OCI-LY7 (cell line): ENCODE measurements around the gene SH3PXD2A. TPM values are rescaled to one million over a fixed set of nuclear protein-coding genes. Genes with fewer than 3 reads are reported as not detected.

Source experiments
- BruUV-seq: library from RNA; stranded (reverse); fragments of 400-500 nt; replicated peaks from 2 replicates; lab custom pipeline; 2021; lab: Mats Ljungman, UMichigan
- CTCF ChIA-PET: fragments of 300-600 bp; sonication (Branson Sonifier 250); formaldehyde crosslinking; loops from one replicate; lab custom pipeline; 2022; ENCODE audit warnings: antibody characterized with exemption; ENCODE audit not compliant: unreplicated experiment; lab: Charles Lee
- POLR2A ChIA-PET: fragments of 300-600 bp; sonication (Branson Sonifier 250); formaldehyde crosslinking; loops from one replicate; lab custom pipeline; 2022; ENCODE audit warnings: antibody characterized with exemption; lab: Charles Lee
- DNase-seq: peaks from one replicate; pipeline ENCODE4 v3.0.0-alpha.2; 2015; ENCODE audit warnings: low spot score
- H2AFZ ChIP-seq: fragments of 200-600 bp; sonication (generic), shearing (Covaris generic); 2 replicates; pipeline ENCODE4 v1.6.1; 2014; ENCODE audit warnings: mild to moderate bottlenecking, antibody characterized with exemption, low read length, moderate library complexity
- H3K27ac ChIP-seq: fragments of 200-600 bp; sonication (generic); 2 replicates; pipeline ENCODE4 v1.5.1; 2014; ENCODE audit warnings: mixed run types, low read depth, mild to moderate bottlenecking, moderate library complexity, low read length, inconsistent platforms; ENCODE audit not compliant: poor library complexity, severe bottlenecking
- H3K36me3 ChIP-seq: fragments of 200-600 bp; sonication (generic); 2 replicates; pipeline ENCODE4 v1.6.1; 2014; ENCODE audit warnings: mild to moderate bottlenecking, antibody characterized with exemption, low read length, moderate library complexity, mixed read lengths; ENCODE audit not compliant: insufficient read depth
- H3K4me1 ChIP-seq: fragments of 200-600 bp; sonication (generic); 2 replicates; pipeline ENCODE4 v1.5.1; 2014; ENCODE audit warnings: mild to moderate bottlenecking, low read length; ENCODE audit not compliant: insufficient read depth, poor library complexity, severe bottlenecking
- H3K4me2 ChIP-seq: fragments of 200-600 bp; sonication (generic); 2 replicates; pipeline ENCODE4 v1.6.1; 2014; ENCODE audit warnings: mild to moderate bottlenecking, low read length
- H3K4me3 ChIP-seq: fragments of 200-600 bp; sonication (generic); 2 replicates; pipeline ENCODE4 v1.5.1; 2014; ENCODE audit warnings: mild to moderate bottlenecking, low read depth, low read length; ENCODE audit not compliant: poor library complexity, severe bottlenecking
- H3K79me2 ChIP-seq: fragments of 200-600 bp; sonication (generic); 2 replicates; pipeline ENCODE4 v1.6.1; 2016; ENCODE audit warnings: low read depth, mild to moderate bottlenecking, low read length, moderate library complexity, mixed read lengths; ENCODE audit not compliant: insufficient read depth
- H3K9me2 ChIP-seq: fragments of 200-600 bp; sonication (generic); 2 replicates; pipeline ENCODE4 v1.6.1; 2016; ENCODE audit warnings: mild to moderate bottlenecking, low read length, mixed read lengths; ENCODE audit not compliant: insufficient read depth
- H3K9me3 ChIP-seq: fragments of 200-600 bp; sonication (generic); 2 replicates; pipeline ENCODE4 v1.6.1; 2014; ENCODE audit warnings: mild to moderate bottlenecking, mixed run types, low read length, mixed read lengths
- H4K20me1 ChIP-seq: fragments of 200-600 bp; sonication (generic); 2 replicates; pipeline ENCODE4 v1.6.1; 2014; ENCODE audit warnings: mild to moderate bottlenecking, antibody characterized with exemption, low read length, moderate library complexity, mixed read lengths; ENCODE audit not compliant: insufficient read depth
- CTCF ChIP-seq: fragments of 200-600 bp; sonication (generic); conservative IDR thresholded peaks from 2 replicates; pipeline ENCODE4 v1.5.1; 2014; ENCODE audit warnings: mild to moderate bottlenecking, antibody characterized with exemption, low read length, moderate library complexity, mixed read lengths
- EZH2phosphoT487 ChIP-seq: fragments of 200-600 bp; sonication (generic); IDR thresholded peaks from 2 replicates; pipeline ENCODE4 v1.6.1; 2018; ENCODE audit warnings: low read depth, borderline replicate concordance, mild to moderate bottlenecking, mixed run types, antibody characterized with exemption, low read length, moderate library complexity, mixed read lengths
- intact Hi-C: fragments of 100-400 bp; cut with micrococcal nuclease; formaldehyde crosslinking; loops from one replicate; pipeline ENCODE4 v1.10.0; 2022; ENCODE audit not compliant: unreplicated experiment
- total RNA-seq, 2 experiments: library from RNA; depleted of rRNA in 1 of 2; stranded (reverse); fragments of >200 nt in 1 of 2; shearing (Covaris generic) in 1 of 2; gene quantifications; 2 replicates each; pipeline ENCODE4 v1.2.3, GENCODE V29; 2014 to 2022

Gene SH3PXD2A
- total RNA-seq, 2 experiments from 2014 or later = 0.85 to 5.9 TPM

GRCh38 chr10:103854265-103854685, 1.1 kb downstream of the SH3PXD2A start:
- no peaks in the 10 kb centered on the region for H4K20me1 ChIP-seq
- H3K4me1 ChIP-seq = peaks cover 6% of the 10 kb centered on the region
- H3K27ac ChIP-seq = no peak overlapping the region
- DNase-seq = no peak
- ChIA-PET POLR2A (no interaction called here), CTCF (no interaction called here)
- TF ChIP-seq EZH2phosphoT487 (no peak), CTCF (no peak)
- no peak overlapping the region for H3K4me3 ChIP-seq
- intact Hi-C loops = loop anchor here (10.0 kb wide), 1 partner anchor 259 kb away; no protein-coding TSS in a partner anchor
- BruUV-seq = no TSS peak
- H3K36me3 ChIP-seq = no peaks in the 10 kb centered on the region
- H3K9me2 ChIP-seq = no peaks in the 10 kb centered on the region
- H2AFZ ChIP-seq = no peak overlapping the region
- peak overlapping the region; percentile 23; the same call in 1 of the 2 replicates for H3K4me2 ChIP-seq
- no peaks in the 10 kb centered on the region for H3K9me3 ChIP-seq
- H3K79me2 ChIP-seq = no peaks in the 10 kb centered on the region

- Histone ChIP-seq H3K36me3 (no peaks in the 10 kb centered on the region), H3K9me2 (no peaks in the 10 kb centered on the region), H3K4me1 (peaks cover 6% of the 10 kb centered on the region), H3K9me3 (no peaks in the 10 kb centered on the region), H3K79me2 (no peaks in the 10 kb centered on the region), H4K20me1 (no peaks in the 10 kb centered on the region), H3K27ac (no peak overlapping the region), H3K4me3 (no peak overlapping the region), H3K4me2 (peak overlapping the region; percentile 23; the same call in 1 of the 2 replicates), H2AFZ (no peak overlapping the region)
- TF ChIP-seq EZH2phosphoT487 (no peak), CTCF (no peak)
- BruUV-seq = no TSS peak
- ChIA-PET CTCF (no interaction called here), POLR2A (no interaction called here)
- no peak for DNase-seq
- intact Hi-C loops = loop anchor here (10.0 kb wide), 1 partner anchor 259 kb away; no protein-coding TSS in a partner anchor
Observed at GRCh38 chr10:103853428-103854264, 1.7 kb downstream of the SH3PXD2A start.

GRCh38 chr10:103852856-103853255, 2.5 kb downstream of the SH3PXD2A start:
- no TSS peak for BruUV-seq
- intact Hi-C loops = loop anchor here (10.0 kb wide), 1 partner anchor 258 kb away; no protein-coding TSS in a partner anchor
- no peak overlapping the region for H2AFZ ChIP-seq
- no peak for TF ChIP-seq CTCF
- no peak for TF ChIP-seq EZH2phosphoT487
- no peak overlapping the region for H3K4me2 ChIP-seq
- H3K27ac ChIP-seq = no peak overlapping the region
- no peaks in the 10 kb centered on the region for H3K9me3 ChIP-seq
- DNase-seq = no peak
- H3K79me2 ChIP-seq = no peaks in the 10 kb centered on the region
- H3K9me2 ChIP-seq = no peaks in the 10 kb centered on the region
- no peaks in the 10 kb centered on the region for H3K36me3 ChIP-seq
- H3K4me1 ChIP-seq = peaks cover 13% of the 10 kb centered on the region
- POLR2A ChIA-PET = no interaction called here
- no peak overlapping the region for H3K4me3 ChIP-seq
- no peaks in the 10 kb centered on the region for H4K20me1 ChIP-seq
- CTCF ChIA-PET = no interaction called here
